Dedifferentiated amniotic fluid mesenchymal stem cell (primary cell): Measurements from ENCODE around the gene SCUBE3.

Experiments
- DNase-seq: peaks from one replicate; pipeline ENCODE4 v3.0.0-alpha.2; 2016; ENCODE audit errors: extremely low spot score

Gene SCUBE3

DNA sequence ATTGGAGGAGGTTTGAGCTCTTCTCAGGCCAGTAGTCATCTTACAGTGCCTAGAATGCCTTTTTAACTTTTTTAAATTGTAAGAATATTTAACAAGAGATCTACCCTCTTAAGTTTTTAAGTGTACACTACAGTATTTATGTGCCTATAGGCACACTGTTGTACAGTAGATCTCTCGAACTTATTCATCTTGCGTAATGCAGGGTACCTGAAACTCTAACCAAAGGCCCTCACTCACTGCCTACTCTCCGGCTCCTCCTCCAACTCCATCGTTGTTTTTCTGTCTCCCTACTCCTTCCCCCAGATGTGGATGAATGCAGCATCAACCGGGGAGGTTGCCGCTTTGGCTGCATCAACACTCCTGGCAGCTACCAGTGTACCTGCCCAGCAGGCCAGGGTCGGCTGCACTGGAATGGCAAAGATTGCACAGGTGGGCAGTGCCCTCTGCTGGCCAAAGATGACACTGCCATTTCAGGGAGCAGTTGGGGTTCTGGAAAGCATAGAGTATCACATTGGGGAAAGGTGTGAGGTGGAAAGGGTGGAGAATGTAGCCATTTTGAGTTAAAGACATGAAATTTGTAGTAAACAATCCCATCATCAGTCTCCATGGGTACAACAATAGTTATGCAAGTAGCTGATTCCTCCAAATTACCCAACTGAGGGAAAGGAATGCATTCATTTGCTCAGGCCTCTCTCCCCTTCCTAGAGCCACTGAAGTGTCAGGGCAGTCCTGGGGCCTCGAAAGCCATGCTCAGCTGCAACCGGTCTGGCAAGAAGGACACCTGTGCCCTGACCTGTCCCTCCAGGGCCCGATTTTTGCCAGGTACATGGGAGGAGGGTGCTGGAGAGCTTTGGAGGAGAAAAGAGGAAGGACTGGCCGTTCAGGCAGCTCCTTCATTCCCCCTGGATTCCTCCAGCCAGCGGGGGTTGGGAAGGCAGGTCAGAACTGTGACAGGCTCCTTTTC, 27.4 kb downstream of the SCUBE3 start:
- DNase-seq: no peak

DNA sequence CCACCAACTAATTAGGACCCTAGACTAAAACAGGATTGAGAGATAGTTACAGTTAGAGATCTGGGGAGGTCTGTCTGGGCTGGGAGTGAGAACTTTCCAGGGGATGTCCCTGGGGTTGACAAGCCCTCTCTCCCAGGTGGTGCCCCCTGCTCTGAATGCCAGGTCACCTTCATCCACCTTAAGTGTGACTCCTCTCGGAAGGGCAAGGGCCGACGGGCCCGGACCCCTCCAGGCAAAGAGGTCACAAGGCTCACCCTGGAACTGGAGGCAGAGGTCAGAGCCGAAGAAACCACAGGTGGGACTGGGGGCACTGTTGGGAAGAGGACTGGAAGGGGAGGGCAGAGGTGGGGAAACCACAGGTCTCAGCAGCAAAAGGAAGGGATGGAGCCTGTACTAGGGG, 28.7 kb downstream of the SCUBE3 start:
- DNase-seq: no peak

DNA sequence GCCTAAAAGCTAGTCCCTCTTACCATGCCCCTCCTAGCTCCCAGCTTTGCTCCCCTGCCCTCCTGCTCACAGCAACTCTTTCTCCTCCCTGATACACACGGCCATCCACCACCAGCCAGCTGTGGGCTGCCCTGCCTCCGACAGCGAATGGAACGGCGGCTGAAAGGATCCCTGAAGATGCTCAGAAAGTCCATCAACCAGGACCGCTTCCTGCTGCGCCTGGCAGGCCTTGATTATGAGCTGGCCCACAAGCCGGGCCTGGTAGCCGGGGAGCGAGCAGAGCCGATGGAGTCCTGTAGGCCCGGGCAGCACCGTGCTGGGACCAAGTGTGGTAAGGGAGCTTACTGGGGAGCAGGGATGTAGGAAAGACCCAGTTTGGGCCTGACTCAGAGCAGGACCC, 29.1 kb downstream of the SCUBE3 start:
- no peak for DNase-seq

DNA sequence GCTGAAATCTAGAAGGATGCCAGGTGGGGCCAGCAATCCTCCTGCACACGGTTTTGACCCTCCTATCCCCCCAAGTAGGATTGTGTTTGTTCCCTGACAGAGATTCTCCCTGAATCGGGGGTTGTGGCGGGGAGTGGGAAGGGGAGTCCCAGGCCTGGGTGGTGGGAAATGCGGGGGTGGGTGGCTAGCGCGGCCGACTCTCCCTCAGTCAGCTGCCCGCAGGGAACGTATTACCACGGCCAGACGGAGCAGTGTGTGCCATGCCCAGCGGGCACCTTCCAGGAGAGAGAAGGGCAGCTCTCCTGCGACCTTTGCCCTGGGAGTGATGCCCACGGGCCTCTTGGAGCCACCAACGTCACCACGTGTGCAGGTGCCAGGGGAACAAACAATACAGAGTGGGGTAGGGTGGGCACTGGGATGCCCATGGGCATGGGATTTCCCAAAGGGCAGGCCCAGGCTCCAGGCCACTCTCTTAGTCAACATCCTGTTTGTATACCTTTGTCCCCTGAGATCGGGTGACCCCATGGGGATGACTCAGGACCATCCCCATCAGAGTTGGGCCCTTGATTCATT, 29.7 kb downstream of the SCUBE3 start:
- no peak for DNase-seq

DNA sequence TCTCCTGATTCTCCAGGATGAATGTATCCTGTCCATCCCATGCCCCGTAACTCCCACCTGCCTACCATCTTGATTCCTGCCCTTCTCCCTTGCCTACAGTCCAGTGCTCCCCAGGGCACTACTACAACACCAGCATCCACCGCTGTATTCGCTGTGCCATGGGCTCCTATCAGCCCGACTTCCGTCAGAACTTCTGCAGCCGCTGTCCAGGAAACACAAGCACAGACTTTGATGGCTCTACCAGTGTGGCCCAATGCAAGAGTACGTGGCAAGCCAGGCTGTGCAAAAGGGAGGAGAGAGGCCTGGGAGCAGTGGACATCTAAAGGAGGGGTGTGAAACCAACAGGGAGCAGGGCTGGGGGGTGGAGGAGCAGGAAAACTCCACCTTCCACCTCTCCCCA, 30.8 kb downstream of the SCUBE3 start:
- no peak for DNase-seq

DNA sequence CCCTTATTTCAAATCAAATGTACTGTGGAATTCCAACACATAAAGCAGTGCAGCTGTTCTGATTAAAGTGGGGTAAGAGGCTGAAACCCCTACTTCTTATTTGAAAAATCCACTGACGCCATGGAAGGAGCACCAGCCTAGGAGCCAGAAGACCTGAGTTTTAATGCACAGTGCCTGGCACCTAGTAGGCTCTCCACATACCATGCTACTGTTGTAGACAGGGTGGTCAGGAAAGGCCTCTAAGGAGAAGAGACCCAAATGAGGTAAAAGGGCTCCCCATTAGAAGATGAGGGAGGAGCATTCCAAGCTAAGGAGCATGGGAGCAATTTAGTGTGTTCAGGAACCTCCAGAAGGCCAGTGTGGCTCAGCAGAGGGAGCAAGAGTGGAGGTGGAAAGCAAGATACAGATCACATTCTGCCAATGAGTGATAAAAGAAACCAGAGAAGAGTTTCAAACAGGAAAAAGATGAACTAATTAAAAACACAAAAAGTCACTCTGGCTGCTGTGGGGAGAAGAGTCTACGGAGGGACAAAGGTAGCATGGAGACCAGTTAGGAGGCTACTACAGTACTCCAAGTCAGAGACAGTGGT, 34.0 kb downstream of the SCUBE3 start:
- DNase-seq: no peak

DNA sequence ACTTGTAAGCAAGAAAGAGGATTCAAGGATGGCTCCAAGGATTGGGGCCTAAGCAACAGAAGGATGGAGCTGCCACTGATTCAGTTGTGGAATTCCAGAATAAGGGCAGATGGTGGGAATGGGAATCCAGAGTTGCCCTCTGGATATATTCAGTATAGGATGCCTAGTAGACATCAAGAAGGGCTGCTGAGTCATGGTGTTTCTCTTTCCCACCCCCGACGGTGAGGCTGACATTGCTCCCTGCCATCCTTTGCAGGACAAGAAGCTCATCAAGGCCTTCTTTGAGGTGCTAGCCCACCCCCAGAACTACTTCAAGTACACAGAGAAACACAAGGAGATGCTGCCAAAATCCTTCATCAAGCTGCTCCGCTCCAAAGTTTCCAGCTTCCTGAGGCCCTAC, 34.5 kb downstream of the SCUBE3 start:
- DNase-seq: no peak

DNA sequence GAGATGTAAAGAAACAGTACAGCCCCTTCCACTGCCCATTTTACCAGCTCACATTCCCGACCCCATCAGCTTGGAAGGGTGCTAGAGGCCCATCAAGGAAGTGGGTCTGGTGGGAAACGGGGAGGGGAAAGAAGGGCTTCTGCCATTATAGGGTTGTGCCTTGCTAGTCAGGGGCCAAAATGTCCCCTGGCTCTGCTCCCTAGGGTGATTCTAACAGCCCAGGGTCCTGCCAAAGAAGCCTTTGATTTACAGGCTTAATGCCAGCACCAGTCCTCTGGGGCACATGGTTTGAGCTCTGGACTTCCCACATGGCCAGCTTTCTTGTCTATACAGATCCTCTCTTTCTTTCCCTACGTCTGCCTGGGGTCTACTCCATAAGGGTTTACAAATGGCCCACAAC, 35.2 kb downstream of the SCUBE3 start:
- no peak for DNase-seq

DNA sequence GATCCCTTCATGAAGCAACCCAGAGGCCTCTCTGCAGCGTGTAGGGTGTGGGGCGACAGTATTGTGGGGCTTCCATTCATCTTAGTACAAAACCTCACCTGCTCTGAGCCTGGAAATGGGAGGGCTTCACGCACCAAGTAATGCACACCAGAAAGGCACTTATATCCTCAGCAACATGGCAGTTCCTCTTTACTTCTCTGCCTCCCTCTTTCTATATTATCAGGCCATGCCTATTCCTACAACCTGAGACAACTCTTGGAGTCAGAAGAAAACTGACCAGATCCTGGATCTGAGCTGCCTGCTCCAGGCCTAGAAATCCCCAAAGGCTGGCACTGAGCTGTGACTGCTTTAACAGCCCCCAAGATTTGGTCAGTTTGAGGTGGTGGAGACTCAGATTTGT, 38.2 kb downstream of the SCUBE3 start:
- DNase-seq: no peak

DNA sequence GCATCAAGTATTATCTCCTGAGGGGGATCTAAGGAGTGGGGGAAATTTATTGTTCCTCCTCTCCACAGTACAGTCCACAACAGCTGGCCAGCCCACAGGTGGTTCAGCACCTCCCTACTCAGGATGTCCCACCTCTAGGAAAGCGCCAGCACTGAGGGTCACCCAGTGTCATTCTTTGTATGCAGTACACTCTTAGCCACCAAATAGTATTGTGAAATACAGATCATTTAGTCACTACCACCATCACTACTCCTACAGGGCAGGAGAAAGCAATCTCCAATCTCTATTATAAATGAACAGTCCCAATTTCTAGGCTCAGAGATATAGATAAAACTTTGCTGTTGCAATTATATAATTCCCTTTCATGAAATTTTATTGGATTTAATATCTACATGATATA, 39.5 kb downstream of the SCUBE3 start:
- DNase-seq: no peak

DNA sequence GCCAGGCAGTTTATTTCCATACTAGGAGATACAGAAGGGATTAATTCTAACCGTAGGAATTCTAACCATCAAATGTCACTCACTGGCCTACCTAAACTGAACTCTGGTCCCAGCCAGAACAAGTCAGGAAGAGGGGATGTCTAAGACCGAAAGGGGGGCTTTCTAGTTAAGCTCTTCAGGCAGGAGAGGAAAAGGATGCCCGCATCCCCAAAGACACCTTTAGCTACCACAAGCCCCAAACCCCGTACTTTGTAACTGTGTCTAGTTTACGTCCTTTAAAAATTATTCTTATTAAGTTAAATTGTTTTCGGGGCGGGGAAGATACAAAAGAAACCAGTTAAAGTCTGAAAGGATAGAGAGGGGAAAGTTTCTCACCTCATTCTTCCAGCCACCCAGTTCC, 44.6 kb downstream of the SCUBE3 start:
- DNase-seq: no peak

DNA sequence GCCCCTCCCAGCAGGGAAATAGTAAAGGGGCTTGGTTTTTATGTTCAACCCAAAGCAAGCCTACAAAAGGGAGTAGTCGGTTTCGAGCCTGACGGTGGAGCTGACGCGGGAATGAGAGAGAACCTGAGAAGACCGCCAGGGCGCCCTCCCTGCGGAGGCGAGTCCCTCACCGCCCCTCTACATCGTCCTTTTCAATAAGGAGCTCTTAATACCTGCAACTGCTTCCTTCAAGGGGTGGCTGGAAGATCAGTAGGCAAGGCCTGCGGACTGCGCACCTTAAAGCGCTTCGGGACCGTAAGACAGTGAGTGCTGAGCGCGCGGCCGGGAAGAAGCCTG, 45.1 kb downstream of the SCUBE3 start:
- DNase-seq: peak; percentile 31

DNA sequence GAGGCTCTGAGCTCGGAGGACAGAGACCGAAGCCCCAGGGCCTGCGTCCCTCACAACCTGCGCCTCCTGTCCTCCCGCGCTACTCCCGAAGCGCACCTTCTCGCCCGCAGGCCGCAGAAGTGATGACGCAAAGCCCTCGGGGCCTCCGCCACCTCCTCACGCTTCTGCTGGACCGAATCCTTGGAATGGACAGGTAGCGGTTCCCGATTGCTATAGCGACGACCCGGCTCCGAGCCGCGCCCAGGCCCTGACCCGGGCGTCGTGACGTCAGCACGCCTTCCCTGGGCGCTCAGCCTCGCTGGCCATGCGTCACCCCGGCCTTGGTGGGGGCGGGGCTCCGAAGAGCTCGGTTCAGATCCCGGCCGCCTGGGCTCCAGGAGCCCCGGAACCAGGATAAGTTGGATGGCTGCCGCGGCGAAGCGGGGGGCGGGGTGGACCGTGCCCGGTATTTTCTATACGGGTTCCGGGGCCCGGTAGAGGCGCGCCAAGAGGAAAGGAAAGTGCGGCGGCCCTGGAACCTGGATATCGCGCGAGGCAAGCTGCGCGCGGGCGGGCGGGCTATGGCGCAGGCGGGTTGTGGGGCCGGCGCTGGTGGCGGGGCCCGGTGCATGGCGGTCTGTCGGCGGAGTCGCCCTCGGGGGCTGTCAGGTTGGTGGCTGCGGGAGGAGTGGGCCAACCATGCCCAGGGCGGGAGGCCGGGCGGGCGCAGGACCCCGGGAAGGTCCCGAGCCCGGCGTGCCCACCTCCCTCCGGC, 45.6 kb downstream of the SCUBE3 start, which contains the start of gene ZNF76:
TSS of gene ZNF76 (plus strand) at position 542 of the 754 bp plus-strand sequence. CDS start 21,417 bp downstream, outside the sequence.
- peak; percentile 95 for DNase-seq

DNA sequence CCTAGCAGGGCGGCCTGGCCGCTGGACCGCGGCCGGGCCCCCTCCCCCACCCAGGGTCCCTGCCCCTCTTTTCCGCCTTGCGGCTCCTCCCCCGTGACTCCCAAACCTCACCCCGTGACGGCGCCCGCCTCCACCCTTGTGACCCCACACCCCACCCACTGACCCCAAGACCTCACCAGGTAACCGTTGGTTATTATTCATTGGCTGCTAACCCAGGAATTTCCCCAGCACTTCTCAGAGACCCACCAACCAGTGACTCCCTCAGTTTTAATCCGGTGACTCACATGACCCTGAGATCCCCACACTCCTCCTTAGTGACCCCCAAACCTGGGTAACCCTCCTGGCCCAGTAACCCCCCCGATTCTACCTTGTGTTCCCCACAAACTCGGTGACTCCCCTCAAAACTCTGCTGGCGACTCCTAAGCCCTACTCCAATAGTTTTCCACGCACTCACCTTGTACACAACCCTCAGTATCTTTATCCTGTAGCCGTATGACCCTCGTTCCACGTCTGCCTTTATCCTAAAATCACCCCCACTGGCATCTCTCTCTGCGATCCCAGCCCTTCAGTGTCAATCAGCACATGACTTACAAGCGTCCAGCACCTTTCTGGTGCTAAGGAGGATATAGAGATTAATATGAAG, 46.3 kb downstream of the SCUBE3 start:
- DNase-seq: no peak

DNA sequence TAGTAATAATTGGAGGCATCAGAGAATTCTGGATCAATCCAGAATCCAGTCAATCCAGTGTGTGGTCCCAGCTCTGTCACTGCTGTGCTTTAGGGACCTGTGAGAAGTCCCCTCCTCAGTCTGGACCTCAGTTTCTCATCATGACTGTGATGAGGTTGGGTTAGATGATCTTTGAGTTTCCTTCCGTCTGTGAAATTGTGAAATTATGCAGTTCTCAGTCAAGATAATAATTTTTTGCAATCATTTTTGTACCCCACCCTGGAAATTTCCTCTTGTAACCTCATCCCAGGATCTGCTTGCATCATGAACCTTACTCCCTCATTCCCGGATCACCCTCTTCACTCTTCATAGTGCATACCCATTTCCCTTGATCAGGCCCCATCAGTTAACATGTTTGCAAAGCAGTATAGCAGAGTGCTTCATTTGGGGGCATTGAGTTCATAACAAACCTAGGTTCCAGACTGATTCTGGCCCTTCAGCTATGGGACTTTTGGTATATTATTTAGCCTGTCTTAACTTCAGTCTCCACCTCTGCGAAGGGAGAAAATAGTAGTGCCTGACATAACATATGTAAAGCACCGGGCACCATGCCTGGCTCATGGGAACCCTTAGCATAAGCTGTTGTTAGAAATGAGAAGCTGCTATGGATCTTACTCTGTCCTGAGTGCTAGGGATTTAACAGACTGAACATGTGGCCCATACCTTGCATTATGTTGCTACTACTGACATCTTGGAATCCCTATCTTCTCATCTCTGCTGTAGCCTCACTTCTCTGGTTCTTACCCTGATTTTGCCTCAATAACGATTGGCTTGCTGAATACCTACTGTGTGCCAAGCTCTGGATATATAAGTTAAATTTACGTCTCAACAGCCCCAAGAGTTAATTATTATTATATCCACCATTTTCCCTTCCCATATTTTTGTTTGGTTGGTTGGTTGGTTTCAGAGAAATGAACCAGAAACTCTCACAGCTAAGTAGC, 47.1 kb downstream of the SCUBE3 start:
- DNase-seq: no peak

DNA sequence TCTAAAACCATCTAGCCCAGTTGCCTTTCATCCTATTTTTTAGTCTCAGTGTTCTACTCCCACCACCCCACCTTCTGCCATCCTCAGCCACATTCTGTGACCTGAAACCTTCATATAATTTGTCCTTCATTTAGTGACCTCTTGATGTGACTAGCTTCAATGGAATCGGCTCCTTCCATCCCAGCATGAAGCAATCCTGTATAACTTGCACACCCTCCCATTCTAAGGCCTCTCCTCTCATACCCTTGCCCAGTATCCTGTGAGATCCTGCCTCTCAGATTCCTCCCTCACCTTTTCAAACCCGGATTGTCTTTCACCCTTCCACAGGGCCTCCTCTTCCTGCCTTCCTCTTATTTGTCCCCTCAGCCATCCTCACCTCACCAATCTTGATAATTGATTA, 48.8 kb downstream of the SCUBE3 start:
- DNase-seq: peak; percentile 33

DNA sequence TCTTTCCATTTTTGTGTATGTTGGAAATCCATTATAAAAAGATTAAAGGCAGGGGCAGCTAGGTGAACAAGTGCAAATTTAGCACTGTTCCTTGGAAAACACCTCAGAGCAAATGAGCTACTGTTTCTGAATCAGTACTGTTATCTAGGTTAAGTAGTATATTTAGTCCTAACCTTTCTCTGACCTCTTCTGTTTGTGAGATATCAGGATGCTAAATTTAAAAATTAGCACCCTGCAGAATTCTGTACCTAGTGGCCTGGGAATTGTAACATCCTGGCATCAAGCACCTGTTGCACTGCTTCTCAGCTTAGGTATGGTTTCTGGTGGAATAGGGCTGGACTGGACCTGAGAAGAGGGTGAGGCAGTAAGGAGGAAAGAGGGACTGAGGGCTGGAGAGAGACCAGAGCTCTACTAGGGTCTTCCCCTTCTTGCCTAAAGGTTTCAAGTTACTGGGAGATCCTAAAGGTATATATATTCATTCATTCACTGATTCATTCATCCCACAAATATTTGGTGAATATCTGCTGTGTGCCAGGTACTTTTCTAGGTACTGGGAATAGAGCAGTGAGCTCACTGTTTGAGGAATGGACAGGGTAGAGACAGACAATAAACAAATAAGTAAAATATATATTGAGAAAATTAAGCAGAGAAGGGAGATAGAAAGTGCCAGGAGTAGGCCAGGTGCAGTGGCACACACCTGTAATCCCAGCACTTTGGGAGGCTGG, 51.0 kb downstream of the SCUBE3 start:
- DNase-seq: no peak

DNA sequence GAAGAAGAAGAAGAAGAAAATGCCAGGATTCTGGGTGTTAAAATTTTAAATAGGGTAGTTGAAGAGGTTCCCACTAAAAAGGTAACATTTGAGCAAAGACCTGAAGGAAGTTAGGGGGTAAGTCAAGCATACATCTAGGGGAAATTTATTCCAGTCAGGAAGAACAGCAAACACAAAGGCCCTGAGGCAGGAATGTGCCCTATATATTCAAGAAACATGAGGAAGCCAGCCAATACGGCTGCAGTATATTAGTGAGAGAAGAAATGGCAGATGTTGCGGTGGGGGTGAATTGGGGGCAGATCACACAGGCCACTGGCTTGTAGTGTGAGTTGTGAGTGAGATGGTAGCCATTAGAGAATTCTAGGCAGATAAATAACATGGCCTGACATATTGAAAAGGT, 51.8 kb downstream of the SCUBE3 start:
- no peak for DNase-seq

DNA sequence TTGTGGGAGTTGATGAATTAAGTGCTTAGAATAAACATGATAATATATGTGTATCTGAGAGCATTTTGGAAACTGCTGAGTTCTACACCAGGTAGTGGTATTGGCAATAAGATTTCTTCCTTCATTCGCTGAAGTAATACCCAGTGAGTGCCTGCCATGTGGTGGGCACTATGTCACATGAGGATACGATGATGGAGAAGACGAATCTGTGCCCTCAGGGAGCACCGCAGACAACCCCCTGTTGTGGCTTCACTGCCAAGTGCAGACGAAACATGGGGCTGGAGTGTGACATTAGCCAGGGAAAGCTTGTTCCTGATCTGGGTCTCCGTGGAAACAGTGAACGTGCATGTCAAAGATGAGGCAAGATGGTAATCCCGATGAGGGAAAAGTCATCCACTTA, 53.7 kb downstream of the SCUBE3 start:
- DNase-seq: no peak

DNA sequence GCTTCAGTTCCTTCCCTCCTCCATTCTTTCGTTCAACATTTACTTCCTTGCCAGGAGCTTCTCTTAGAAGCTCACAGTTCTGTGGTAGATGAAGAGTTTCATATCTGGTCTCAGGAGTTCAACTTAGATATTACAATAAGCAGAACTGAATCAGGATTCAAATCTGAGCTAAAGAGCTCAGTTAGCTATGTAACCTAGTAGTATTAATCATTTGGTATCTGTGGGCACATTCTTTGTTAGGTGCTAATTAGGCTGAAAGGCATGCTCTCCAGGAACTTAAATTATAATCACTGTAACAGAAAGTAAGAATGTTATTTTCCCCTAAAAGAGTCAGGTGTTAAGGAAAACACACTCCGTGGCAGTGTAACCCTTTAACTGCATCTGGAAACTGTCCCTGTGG, 54.1 kb downstream of the SCUBE3 start:
- no peak for DNase-seq
